GM11168 (cell line): ENCODE data around the gene ZNF883.

Experiments used
- in situ Hi-C: fragments of 300-500 bp; cut with MboI; formaldehyde crosslinking; loops from one replicate; pipeline ENCODE4 v1.12.0; 2022; ENCODE audit warnings: low sequenced_read_pairs; ENCODE audit not compliant: unreplicated experiment

The ZNF883 gene

GRCh38 chr9:112925058-112925641, 86.8 kb downstream of the ZNF883 start:
- in situ Hi-C loops: no loop called here

- in situ Hi-C loops: no loop called here
Observed at GRCh38 chr9:112921549-112921948, 90.4 kb downstream of the ZNF883 start.

- in situ Hi-C loops: no loop called here
Observed at GRCh38 chr9:112917987-112918362, 94.0 kb downstream of the ZNF883 start.

GRCh38 chr9:112917047-112917986, 94.7 kb downstream of the ZNF883 start:
- in situ Hi-C loops: no loop called here

- in situ Hi-C loops: no loop called here
Observed at GRCh38 chr9:112914524-112914923, 97.5 kb downstream of the ZNF883 start.

GRCh38 chr9:112913326-112913725, 98.7 kb downstream of the ZNF883 start:
- in situ Hi-C loops: no loop called here

GRCh38 chr9:112912636-112913035, 99.4 kb downstream of the ZNF883 start:
- in situ Hi-C loops: no loop called here

- in situ Hi-C loops: no loop called here
Observed at GRCh38 chr9:112911736-112912135, 100.3 kb downstream of the ZNF883 start.
